ENCODE results near the gene ALPK3. TPM values are rescaled to one million over a fixed set of nuclear protein-coding genes. Genes with fewer than 3 reads are reported as not detected.
A peak's percentile ranks its signal among the peaks of the same experiment; 100 is the strongest.

Gene ALPK3
- total RNA-seq, 2 donors from 2014 or later = 57.8 to 94.1 TPM

GRCh38 chr15:84772467-84772866 lies 44.7 kb upstream of the ALPK3 start:
- no peaks in the 10 kb centered on the region for H3K9me3 ChIP-seq (ENCODE audit: control insufficient read depth, low read length)
- H3K4me1 ChIP-seq (ENCODE audit: control insufficient read depth, insufficient read depth, low read length) = no peaks in the 10 kb centered on the region
- Mint-ChIP-seq H3K36me3 (ENCODE audit: low read depth) (peaks cover 50% of the 10 kb centered on the region), H3K27me3 (ENCODE audit: insufficient read depth) (no peaks in the 10 kb centered on the region), H3K4me3 (no peak overlapping the region), H3K27ac (no peak overlapping the region), H3K4me1 (peaks cover 9% of the 10 kb centered on the region), H3K9me3 (no peaks in the 10 kb centered on the region)
- H3K27me3 ChIP-seq (ENCODE audit: control insufficient read depth, insufficient read depth, low read length, poor library complexity, severe bottlenecking) = no peaks in the 10 kb centered on the region
- DNase-seq = no peak
- WGBS, 2 experiments (ENCODE audit: insufficient coverage in 1 of 2, insufficient read length in 1 of 2) = 100% methylated on average over 2 of the region's 2 CpGs; no CpG with 5 or more reads in 1 of the 2 experiments
- no peak overlapping the region for H3K4me3 ChIP-seq (ENCODE audit: low read length)
- H3K27ac ChIP-seq (ENCODE audit: low read depth, low read length) = no peak overlapping the region
- TF ChIP-seq, protein P1, sequence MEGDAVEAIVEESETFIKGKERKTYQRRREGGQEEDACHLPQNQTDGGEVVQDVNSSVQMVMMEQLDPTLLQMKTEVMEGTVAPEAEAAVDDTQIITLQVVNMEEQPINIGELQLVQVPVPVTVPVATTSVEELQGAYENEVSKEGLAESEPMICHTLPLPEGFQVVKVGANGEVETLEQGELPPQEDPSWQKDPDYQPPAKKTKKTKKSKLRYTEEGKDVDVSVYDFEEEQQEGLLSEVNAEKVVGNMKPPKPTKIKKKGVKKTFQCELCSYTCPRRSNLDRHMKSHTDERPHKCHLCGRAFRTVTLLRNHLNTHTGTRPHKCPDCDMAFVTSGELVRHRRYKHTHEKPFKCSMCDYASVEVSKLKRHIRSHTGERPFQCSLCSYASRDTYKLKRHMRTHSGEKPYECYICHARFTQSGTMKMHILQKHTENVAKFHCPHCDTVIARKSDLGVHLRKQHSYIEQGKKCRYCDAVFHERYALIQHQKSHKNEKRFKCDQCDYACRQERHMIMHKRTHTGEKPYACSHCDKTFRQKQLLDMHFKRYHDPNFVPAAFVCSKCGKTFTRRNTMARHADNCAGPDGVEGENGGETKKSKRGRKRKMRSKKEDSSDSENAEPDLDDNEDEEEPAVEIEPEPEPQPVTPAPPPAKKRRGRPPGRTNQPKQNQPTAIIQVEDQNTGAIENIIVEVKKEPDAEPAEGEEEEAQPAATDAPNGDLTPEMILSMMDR (conservative IDR thresholded peaks at IDR 0.05) = no peak
- H3K36me3 ChIP-seq (ENCODE audit: control insufficient read depth, insufficient read depth, low read length) = peaks cover 78% of the 10 kb centered on the region
- H3K9ac ChIP-seq (ENCODE audit: extremely low read depth, low read length, poor library complexity, severe bottlenecking) = no peak overlapping the region

- no peaks in the 10 kb centered on the region for H3K27me3 Mint-ChIP-seq (ENCODE audit: insufficient read depth)
- H3K4me3 Mint-ChIP-seq = no peak overlapping the region
- no peaks in the 10 kb centered on the region for H3K27me3 ChIP-seq (ENCODE audit: control insufficient read depth, insufficient read depth, low read length, poor library complexity, severe bottlenecking)
- no peaks in the 10 kb centered on the region for H3K9me3 ChIP-seq (ENCODE audit: control insufficient read depth, low read length)
- WGBS, 2 experiments (ENCODE audit: insufficient coverage in 1 of 2, insufficient read length in 1 of 2) = 90 to 100% methylated on average over 1 to 3 of the region's 3 CpGs
- H3K36me3 Mint-ChIP-seq (ENCODE audit: low read depth) = peaks cover 52% of the 10 kb centered on the region
- H3K4me3 ChIP-seq (ENCODE audit: low read length) = no peak overlapping the region
- TF ChIP-seq, protein P1 (conservative IDR thresholded peaks at IDR 0.05) = no peak
- no peaks in the 10 kb centered on the region for H3K9me3 Mint-ChIP-seq
- H3K36me3 ChIP-seq (ENCODE audit: control insufficient read depth, insufficient read depth, low read length) = peaks cover 67% of the 10 kb centered on the region
- no peak for DNase-seq
- no peaks in the 10 kb centered on the region for H3K4me1 ChIP-seq (ENCODE audit: control insufficient read depth, insufficient read depth, low read length)
- H3K27ac Mint-ChIP-seq = no peak overlapping the region
- H3K9ac ChIP-seq (ENCODE audit: extremely low read depth, low read length, poor library complexity, severe bottlenecking) = no peak overlapping the region
- H3K27ac ChIP-seq (ENCODE audit: low read depth, low read length) = no peak overlapping the region
- peaks cover 10% of the 10 kb centered on the region for H3K4me1 Mint-ChIP-seq
Observed at GRCh38 chr15:84773716-84774115, 43.4 kb upstream of the ALPK3 start.

- Histone ChIP-seq H3K9me3 (ENCODE audit: control insufficient read depth, low read length) (no peaks in the 10 kb centered on the region), H3K27ac (ENCODE audit: low read depth, low read length) (no peak overlapping the region), H3K4me3 (ENCODE audit: low read length) (no peak overlapping the region), H3K4me1 (ENCODE audit: control insufficient read depth, insufficient read depth, low read length) (no peaks in the 10 kb centered on the region), H3K9ac (ENCODE audit: extremely low read depth, low read length, poor library complexity, severe bottlenecking) (no peak overlapping the region), H3K27me3 (ENCODE audit: control insufficient read depth, insufficient read depth, low read length, poor library complexity, severe bottlenecking) (no peaks in the 10 kb centered on the region), H3K36me3 (ENCODE audit: control insufficient read depth, insufficient read depth, low read length) (peaks cover 59% of the 10 kb centered on the region)
- Mint-ChIP-seq H3K4me1 (peaks cover 5% of the 10 kb centered on the region), H3K27me3 (ENCODE audit: insufficient read depth) (no peaks in the 10 kb centered on the region), H3K9me3 (no peaks in the 10 kb centered on the region), H3K27ac (peak overlapping the region; percentile 3), H3K4me3 (no peak overlapping the region), H3K36me3 (ENCODE audit: low read depth) (peaks cover 48% of the 10 kb centered on the region)
- TF ChIP-seq, protein P1 (conservative IDR thresholded peaks at IDR 0.05) = no peak
- 87 to 100% methylated on average over 1 of the region's 1 CpG for WGBS, 2 experiments (ENCODE audit: insufficient coverage in 1 of 2, insufficient read length in 1 of 2)
- no peak for DNase-seq
Observed at GRCh38 chr15:84775867-84776449, 41.2 kb upstream of the ALPK3 start.

Measured in endodermal cell (in vitro differentiated cells).